Measurements from ENCODE around the gene WDR20.

GRCh38 chr14:102184316-102185035 is 44.8 kb downstream of the WDR20 start:
- no peak for TF ChIP-seq CTCF (IDR thresholded peaks at IDR 0.05)
- TF ChIP-seq POLR2AphosphoS5 (IDR thresholded peaks at IDR 0.05) = no peak
- no peak for TF ChIP-seq POLR2A (IDR thresholded peaks at IDR 0.05)

Measured in breast epithelium (tissue), 3 donors.